Parathyroid adenoma (tissue), 2 donors: ENCODE results near the gene COX19.

Source experiments
- H2AFZ ChIP-seq: fragments of 300-600 bp; sonication (generic); one replicate; pipeline ENCODE4 v1.7.0; 2017; ENCODE audit warnings: antibody characterized with exemption, mild to moderate bottlenecking
- H3K27ac ChIP-seq: fragments of 300-600 bp; sonication (generic); one replicate; pipeline ENCODE4 v1.7.0; 2017
- H3K27me3 ChIP-seq: fragments of 300-600 bp; sonication (generic); one replicate; pipeline ENCODE4 v1.7.0; 2017; ENCODE audit warnings: low read length; ENCODE audit not compliant: control insufficient read depth, insufficient read depth
- H3K36me3 ChIP-seq: fragments of 300-600 bp; sonication (generic); one replicate; pipeline ENCODE4 v1.7.0; 2017; ENCODE audit warnings: low read length; ENCODE audit not compliant: control insufficient read depth, insufficient read depth
- H3K4me1 ChIP-seq: fragments of 300-600 bp; sonication (generic); one replicate; pipeline ENCODE4 v1.7.0; 2017; ENCODE audit warnings: control low read depth
- H3K4me2 ChIP-seq: fragments of 300-600 bp; sonication (generic); one replicate; pipeline ENCODE4 v1.7.0; 2017; ENCODE audit warnings: low read length
- H3K4me3 ChIP-seq: fragments of 300-600 bp; sonication (generic); one replicate; pipeline ENCODE4 v1.7.0; 2017; ENCODE audit warnings: low read depth, low read length
- H3K79me2 ChIP-seq: fragments of 300-600 bp; sonication (generic); one replicate; pipeline ENCODE4 v1.7.0; 2017; ENCODE audit warnings: control low read depth
- H3K9ac ChIP-seq: fragments of 300-600 bp; sonication (generic); one replicate; pipeline ENCODE4 v1.7.0; 2017; ENCODE audit warnings: mild to moderate bottlenecking
- H3K9me3 ChIP-seq: fragments of 300-600 bp; sonication (generic); one replicate; pipeline ENCODE4 v1.7.0; 2017; ENCODE audit warnings: low read length; ENCODE audit not compliant: control insufficient read depth
- TF ChIP-seq, protein P1 (sequence below): fragments of 300-600 bp; sonication (generic); IDR thresholded peaks from one replicate; pipeline ENCODE4 v1.7.0; 2017; ENCODE audit warnings: antibody characterized with exemption, mild to moderate bottlenecking
- donor health status: primary hyperparathyroidism.

COX19 gene

GRCh38 chr7:923108-924041 lies 52.0 kb downstream of the COX19 start:
- no peak overlapping the region for H3K27ac ChIP-seq
- H3K36me3 ChIP-seq: no peaks in the 10 kb centered on the region
- no peaks in the 10 kb centered on the region for H3K4me1 ChIP-seq
- no peak overlapping the region for H2AFZ ChIP-seq
- no peaks in the 10 kb centered on the region for H3K9me3 ChIP-seq
- TF ChIP-seq, protein P1, sequence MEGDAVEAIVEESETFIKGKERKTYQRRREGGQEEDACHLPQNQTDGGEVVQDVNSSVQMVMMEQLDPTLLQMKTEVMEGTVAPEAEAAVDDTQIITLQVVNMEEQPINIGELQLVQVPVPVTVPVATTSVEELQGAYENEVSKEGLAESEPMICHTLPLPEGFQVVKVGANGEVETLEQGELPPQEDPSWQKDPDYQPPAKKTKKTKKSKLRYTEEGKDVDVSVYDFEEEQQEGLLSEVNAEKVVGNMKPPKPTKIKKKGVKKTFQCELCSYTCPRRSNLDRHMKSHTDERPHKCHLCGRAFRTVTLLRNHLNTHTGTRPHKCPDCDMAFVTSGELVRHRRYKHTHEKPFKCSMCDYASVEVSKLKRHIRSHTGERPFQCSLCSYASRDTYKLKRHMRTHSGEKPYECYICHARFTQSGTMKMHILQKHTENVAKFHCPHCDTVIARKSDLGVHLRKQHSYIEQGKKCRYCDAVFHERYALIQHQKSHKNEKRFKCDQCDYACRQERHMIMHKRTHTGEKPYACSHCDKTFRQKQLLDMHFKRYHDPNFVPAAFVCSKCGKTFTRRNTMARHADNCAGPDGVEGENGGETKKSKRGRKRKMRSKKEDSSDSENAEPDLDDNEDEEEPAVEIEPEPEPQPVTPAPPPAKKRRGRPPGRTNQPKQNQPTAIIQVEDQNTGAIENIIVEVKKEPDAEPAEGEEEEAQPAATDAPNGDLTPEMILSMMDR: no peak
- no peak overlapping the region for H3K4me3 ChIP-seq
- H3K27me3 ChIP-seq: no peaks in the 10 kb centered on the region
- no peak overlapping the region for H3K4me2 ChIP-seq
- H3K79me2 ChIP-seq: peaks cover 2% of the 10 kb centered on the region
- no peak overlapping the region for H3K9ac ChIP-seq

GRCh38 chr7:922334-923107 lies 52.8 kb downstream of the COX19 start:
- Histone ChIP-seq H3K27ac (no peak overlapping the region), H3K9ac (no peak overlapping the region), H3K9me3 (no peaks in the 10 kb centered on the region), H3K27me3 (no peaks in the 10 kb centered on the region), H3K79me2 (peaks cover 2% of the 10 kb centered on the region), H3K4me1 (no peaks in the 10 kb centered on the region), H3K4me3 (no peak overlapping the region), H3K4me2 (no peak overlapping the region), H3K36me3 (no peaks in the 10 kb centered on the region), H2AFZ (no peak overlapping the region)
- TF ChIP-seq, protein P1: no peak

GRCh38 chr7:921581-922333 lies 53.6 kb downstream of the COX19 start:
- no peak overlapping the region for H2AFZ ChIP-seq
- TF ChIP-seq, protein P1: no peak
- no peaks in the 10 kb centered on the region for H3K79me2 ChIP-seq
- H3K4me2 ChIP-seq: no peak overlapping the region
- H3K36me3 ChIP-seq: no peaks in the 10 kb centered on the region
- no peaks in the 10 kb centered on the region for H3K4me1 ChIP-seq
- no peaks in the 10 kb centered on the region for H3K9me3 ChIP-seq
- no peak overlapping the region for H3K27ac ChIP-seq
- no peak overlapping the region for H3K9ac ChIP-seq
- no peaks in the 10 kb centered on the region for H3K27me3 ChIP-seq
- H3K4me3 ChIP-seq: no peak overlapping the region

GRCh38 chr7:921071-921461 lies 54.3 kb downstream of the COX19 start:
- Histone ChIP-seq H3K9ac (no peak overlapping the region), H3K4me1 (no peaks in the 10 kb centered on the region), H3K4me3 (no peak overlapping the region), H3K27ac (no peak overlapping the region), H3K4me2 (no peak overlapping the region), H3K9me3 (no peaks in the 10 kb centered on the region), H3K79me2 (no peaks in the 10 kb centered on the region), H2AFZ (no peak overlapping the region), H3K27me3 (no peaks in the 10 kb centered on the region), H3K36me3 (no peaks in the 10 kb centered on the region)
- TF ChIP-seq, protein P1: no peak
